T-helper 9 cell (primary cell): Measurements from ENCODE around the gene NOD1.
"Not testable (repeated sequence)": the region's sequence is repeated elsewhere in the genome, so short reads cannot be mapped to it uniquely, and the experiment has no call there.

Source experiments
- DNase-seq: peaks from one replicate; pipeline ENCODE4 v3.0.0-alpha.2; 2020
- total RNA-seq, 2 donors: gene quantifications; one replicate each; lab custom pipeline; 2026; lab: John Stamatoyannopoulos, UW

Gene NOD1, protein sequence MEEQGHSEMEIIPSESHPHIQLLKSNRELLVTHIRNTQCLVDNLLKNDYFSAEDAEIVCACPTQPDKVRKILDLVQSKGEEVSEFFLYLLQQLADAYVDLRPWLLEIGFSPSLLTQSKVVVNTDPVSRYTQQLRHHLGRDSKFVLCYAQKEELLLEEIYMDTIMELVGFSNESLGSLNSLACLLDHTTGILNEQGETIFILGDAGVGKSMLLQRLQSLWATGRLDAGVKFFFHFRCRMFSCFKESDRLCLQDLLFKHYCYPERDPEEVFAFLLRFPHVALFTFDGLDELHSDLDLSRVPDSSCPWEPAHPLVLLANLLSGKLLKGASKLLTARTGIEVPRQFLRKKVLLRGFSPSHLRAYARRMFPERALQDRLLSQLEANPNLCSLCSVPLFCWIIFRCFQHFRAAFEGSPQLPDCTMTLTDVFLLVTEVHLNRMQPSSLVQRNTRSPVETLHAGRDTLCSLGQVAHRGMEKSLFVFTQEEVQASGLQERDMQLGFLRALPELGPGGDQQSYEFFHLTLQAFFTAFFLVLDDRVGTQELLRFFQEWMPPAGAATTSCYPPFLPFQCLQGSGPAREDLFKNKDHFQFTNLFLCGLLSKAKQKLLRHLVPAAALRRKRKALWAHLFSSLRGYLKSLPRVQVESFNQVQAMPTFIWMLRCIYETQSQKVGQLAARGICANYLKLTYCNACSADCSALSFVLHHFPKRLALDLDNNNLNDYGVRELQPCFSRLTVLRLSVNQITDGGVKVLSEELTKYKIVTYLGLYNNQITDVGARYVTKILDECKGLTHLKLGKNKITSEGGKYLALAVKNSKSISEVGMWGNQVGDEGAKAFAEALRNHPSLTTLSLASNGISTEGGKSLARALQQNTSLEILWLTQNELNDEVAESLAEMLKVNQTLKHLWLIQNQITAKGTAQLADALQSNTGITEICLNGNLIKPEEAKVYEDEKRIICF
- 36.5 to 41.0 reads per million in 2 donors for total RNA-seq

DNA sequence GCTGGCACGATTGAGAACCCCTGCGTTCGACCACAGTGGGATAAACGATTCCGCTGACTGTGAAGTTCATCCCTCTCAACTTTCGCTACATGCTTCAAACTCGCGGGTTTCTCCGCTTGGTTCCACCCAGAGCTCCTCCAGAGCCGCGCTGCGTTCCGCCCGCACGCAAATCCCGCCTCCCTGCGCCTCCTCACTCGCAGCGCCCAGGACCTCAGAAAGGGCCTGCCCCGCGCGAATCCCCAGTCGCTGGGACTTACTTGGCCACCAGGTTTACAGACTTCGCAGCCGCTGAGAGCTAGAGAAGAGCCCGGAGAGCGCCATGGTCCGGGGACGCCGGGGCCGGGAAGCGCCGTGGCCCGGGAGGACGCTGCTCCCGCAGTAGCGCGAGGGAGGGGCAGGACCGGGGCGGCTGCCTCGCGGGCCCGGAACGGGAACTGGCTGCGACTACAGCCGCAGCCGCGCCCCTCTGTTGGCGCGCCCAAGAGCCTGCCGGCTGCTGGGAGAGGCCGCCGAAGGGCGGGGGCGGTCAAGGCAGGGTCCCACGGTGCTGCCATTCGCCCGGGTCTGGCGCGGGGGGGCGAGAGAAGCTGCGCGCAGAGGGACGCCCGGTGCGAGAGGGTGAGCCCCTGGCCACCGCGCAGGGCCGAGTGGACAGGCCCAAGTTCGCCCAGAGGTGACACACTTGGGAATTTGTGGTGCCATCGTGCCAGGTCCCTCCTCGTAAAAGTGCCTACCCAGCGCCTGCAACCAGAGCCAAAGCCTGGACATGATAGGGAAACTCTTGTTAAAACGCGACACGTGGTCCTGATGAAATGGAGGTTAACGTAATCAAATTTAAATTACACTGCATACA, at the start of gene NOD1:
NOD1 (minus strand) TSS at position 436 of the 853 bp plus-strand sequence. CDS start 21,863 bp downstream, outside the sequence.
- DNase-seq, result peak; percentile 47

DNA sequence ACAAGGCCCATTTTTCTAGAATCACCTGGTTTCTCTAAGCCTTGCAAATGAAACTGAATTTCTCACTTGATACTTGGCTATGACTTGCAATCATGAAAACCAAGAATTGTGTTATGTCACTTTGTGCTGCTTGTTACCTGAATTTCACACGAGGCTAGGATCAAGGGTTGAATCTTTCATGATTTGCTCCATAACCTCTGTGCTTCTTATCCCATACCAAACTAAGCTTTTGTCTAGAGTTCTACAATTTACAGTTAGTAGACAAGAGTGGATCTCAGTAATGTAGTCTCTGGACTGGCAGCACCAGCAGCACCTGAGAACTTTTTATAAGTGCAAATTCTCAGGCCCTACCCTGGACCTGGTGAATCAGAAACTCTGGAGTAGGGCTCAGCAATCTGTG, 48.7 kb upstream of the NOD1 start:
- DNase-seq, result not testable (repeated sequence)

DNA sequence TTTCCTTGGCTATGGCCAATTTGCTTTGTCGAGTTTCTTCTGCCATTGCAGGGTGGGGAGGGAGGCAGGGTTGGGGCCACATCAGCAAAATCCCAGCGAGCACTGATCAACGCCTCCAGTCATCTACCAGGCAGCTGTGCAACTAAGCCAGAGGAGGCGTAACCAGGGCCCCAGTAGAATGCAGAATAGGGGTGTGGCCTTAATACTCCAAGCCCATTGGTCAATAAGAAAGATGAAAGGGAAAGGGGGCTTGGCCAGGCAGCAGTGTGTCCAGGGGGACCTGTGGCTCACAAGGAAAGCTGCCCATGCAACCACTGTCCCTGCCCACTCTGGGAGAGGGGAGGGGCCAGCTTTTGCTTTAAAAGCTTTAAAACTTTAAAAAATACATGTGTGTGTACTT, 47.6 kb upstream of the NOD1 start:
- no peak for DNase-seq

DNA sequence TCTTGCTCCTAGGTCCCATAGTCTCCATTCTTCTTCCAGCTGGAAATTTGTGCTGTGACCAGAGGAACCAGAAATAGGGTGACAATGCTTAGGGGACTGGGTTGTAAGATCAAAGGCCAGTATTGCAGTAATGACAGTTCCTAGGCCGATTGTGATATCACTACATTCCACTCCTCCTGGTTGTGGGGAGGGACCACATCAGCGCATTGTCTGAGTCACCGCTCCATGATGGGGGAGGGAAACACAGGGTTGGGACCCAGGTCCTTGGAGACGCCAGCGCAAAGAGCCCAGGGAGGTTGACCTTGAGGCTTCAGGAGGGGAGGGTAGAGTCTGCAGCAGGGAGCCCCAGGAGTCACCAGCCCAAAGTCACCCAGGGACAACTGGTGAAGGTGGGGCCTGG, 46.8 kb upstream of the NOD1 start:
- no peak for DNase-seq

DNA sequence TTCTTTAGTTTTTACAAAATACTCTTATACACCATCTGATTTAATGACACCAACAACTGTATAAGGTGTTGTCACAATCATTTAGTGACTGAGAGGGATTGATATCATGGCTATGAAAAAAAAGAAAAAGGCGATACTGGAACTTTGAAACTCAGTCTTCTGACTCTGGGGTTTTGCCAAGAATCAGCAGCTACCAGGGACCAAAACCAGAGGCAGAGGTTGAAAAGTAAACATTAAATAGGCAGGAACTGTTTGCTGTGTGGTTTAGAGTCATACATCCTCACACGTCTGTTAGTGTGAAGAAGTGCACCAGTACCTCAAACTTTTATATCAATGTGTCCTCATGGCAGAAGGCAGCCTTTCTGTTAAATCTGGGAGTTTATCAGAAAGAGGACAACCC, 46.0 kb upstream of the NOD1 start:
- no peak for DNase-seq

DNA sequence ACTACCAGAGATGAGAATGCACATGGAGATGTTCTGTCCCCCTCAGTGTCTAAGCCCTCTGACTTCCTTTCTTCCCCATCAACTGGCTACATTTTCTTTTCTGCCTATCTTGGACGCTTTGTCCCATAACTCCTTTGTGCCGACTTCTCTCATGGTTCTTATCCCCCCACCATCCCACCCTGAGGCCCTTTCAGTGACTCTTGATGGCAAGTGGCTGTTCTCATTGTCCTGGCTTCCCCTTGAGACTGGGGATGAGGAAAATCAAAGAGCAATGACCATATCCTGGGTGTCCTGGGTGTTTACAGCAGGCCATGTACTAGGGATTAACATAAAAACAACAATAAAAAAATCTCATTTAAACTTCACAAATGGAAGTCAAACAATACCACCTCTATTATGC, 44.9 kb upstream of the NOD1 start:
- no peak for DNase-seq

DNA sequence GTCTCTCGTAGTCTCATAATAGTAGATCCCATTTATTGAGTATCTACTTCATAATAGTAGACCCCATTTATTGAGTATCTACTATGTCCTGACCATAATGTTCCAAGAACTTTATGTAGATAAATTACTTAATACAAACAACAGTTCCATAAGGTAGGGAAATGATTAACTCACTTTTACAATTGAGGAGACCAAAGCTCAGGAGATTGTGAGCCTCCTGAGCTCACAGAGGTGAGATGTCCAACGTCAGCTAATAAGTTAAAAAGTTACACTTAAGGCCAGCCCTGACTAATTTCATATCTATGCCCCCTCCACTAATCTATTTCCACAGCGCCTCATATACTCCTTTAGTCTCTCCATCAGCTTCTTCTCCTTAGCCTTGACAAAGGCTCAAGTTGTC, 43.6 kb upstream of the NOD1 start:
- DNase-seq, result no peak

DNA sequence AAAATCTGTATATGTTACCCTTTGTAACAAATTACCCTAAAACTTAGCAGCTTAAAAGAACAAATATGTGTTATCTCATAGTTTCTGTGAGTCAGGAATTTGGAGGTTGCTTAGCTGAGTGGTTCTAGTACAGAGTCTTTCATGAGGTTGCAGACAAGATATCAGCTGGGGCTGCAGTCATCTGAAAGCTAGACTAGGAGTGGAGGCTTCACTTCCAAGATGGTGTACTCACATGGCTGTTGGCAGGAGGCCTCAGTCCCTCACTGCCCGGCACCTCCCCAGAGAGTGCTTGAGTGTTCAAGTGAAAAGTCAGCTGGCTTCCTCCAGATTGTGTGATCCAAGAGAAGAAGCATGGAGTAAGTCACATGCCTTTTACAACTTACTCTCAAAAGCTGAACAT, 42.9 kb upstream of the NOD1 start:
- no peak for DNase-seq

DNA sequence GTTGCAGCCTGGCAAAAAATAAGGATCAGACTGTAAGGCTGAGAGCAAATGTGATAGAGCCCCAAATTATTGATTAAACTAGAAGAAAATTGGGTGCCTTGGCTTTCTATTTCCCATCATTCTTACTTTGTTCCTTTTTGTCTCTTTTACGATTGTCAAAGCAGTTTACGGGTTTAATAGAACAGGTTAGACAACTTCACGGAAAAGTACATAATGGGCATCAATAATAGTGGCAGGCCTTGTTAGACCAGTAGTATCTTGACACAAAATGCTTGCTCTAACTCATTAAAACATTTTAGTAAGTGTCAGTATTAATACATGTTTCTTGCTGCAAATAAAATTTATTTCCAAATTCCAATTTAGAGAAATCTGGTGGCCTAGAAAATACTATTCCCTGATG, 40.5 kb upstream of the NOD1 start:
- no peak for DNase-seq

DNA sequence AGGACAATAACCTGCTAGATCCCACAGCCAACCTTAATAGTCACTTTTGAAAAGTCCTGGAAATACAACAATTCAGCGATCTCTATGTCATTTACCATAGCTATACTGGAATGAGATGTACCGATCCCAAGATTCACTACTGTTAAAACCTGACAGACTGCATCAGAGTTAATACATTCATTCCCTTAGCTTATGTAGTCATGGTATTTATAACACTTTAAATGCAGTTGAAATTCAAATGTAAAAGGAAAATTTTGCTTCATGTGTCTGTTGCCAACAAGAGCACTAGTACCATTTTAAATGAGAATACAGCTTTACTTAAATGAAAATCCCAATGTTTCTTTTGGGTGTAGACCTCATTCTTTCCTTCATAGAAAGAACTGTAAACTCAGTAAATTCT, 37.2 kb upstream of the NOD1 start:
- no peak for DNase-seq

DNA sequence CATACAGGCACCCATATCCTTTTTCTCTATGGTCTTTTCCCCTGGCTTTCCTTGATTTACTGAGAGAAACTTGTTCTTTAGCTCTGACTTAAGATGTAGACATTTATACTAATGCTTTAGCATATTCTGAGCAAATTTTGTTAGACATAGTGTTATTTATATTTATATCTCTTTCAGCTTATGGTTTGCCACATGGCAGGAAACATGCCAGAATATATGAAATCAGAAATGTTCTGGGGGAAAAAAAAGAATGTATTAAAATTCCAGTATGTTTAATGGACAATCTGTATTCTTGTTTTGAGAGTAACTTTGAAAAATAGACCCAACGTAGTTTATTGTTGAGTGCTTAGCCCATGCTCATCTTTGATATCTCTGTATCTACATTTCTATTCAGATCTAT, 36.2 kb upstream of the NOD1 start:
- no peak for DNase-seq

DNA sequence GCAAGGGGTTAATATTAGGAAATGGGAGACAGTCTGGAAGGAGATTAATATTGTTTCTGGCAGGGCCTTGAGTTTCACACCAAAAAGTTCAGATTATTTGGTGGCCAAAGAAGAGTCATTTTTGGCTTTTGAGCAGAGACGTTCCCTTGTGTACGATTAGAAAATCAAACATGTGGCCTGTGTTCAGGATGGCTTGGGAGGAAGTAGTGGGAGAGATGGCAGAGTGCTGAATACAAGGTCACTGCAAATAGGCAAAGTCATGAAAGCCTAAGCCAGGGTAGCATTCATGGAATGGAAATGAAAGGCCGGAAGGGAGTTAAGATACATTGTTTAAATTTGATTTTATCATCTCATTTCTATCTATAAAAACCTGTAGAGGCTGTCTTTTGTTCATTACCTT, 35.6 kb upstream of the NOD1 start:
- DNase-seq, result no peak

DNA sequence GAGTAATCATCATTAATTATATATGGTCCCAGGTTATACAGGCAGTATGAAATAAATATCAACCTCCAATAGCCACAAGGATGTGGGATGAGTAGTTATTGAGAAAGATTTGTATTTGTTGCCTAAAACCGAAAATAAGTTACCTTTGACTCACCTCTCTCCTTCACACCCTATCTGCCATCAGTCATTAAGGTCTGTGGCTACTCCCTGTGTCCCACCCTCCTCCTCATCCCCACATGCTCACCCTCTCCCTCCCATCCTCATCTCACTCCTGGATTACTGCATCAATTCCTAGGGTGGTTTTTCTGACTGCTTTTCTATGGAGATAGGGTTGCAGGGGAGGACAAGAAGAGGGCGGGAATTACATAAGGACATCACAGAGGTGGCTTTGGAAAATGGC, 35.2 kb upstream of the NOD1 start:
- DNase-seq, result no peak

DNA sequence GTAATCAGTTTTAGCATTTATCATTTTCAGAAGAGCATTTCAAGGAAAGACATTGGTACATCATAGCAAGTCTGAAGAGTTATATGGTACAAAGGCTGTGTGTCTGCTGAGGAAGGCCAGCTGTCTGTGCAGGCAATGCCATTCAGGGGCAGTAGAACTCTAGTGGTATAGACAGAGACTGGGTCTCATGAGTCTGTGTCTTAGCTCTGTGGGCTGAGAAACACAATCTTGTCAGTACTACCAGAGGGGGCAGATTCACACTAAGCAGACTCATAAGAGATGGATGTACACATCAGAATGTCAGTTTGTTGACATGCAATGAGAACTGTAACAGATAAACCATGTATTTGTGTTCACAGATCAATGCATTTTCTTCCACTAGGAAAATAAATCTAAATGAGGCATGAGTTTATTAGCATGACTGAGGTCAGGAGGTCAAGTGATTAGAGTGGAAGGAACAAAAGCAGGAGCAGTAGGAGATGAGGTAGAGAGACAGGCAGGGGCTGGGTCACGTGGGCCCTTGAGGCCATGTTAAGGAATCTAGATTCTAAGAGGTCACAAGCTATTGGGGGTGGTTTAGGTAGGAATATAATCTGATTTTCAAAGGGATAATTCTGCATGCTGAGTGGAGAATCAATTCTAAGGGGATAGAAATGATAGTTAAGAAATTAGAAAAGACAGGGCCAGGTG, 33.5 kb upstream of the NOD1 start:
- no peak for DNase-seq

DNA sequence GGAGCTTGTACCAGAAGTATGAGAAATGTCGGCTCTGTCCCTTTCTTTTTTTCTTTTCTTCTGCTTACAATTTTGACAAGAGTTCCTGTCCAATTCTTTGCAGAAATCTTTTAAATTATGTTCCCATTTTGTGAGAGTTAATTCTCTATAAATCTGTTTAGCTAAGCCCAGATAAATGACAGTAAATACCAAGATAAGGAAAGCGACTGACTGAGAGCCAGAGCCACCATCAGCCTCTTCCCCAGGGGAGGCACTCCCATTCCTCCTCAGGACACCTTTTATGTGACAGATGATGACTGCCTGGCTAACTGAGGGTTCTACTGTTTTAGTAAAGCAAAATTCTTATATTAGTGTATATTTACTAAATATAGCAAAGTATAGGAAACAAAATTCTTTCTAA, 32.9 kb upstream of the NOD1 start:
- DNase-seq, result no peak

DNA sequence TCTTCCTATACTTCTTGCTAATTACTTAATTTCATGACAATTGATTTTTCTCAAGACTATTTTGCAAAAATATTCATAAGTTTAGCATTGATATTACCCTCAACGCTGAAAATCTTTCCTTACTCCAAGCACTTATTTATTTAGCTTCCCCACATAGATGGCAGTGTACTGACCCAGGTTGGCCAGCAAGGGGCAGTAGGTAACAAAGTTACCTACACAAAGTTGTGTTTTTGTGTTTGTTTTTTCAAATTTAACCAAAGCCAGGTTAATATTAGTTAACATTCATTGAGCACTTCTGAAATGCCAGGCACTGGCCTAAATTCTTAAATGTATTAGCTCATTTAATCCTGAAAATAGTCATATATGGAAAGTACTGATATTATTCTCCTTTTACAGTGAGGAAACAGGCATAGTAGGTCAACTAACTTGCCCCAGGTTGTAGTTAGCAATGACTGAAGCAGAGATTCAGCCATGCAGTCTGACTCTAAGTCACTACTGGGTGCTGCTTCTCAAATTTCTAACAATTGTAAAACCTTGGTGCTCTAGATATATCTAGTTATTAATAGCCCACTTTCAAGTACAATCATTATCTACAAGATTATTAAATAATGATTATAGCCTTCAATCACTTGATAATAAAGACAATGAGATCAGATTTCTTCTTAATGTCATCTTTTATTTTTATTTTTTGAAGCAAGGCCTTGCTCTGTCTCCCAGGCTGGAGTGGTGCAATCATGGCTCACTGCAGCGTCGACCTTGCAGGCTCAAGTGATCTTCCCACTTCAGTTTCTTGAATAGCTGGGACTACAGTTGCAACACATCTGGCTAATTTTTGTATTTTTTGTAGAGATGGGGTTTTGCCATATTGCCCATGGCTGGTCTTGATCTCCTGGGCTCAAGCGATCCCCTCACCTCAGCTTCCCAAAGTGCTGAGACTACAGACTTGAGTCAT, 31.8 kb upstream of the NOD1 start:
- peak; percentile 3 for DNase-seq

DNA sequence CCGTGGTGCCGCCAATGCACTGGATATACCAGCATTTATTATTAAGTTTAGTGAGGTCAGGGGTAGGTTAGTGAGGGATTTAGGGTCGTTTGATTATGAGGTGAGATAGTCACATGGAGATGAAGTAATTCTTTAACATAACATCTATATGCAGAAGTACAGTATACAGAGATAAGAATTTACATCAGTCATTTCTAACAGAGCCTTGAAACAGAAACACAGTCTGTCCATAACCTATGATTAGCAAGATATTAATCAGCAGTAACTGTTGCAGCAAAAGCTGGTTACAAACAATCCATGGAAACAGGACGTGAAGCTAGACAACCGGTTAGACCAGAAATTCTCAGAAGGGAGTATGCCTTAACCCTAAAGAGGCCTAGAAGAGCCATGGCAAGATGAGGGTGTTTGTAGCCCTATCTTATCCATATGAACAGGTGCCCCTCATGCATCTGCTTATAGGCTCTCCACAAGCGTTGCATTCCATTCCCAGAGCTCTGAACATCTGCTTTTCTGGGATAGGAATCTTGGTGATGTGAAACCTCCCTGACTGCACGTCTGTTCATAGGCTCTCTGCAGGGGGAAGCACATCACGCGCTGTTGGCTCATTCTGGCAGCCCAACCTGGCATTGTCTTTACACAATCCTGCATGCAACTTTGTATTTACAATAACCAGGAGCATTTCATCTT, 30.7 kb upstream of the NOD1 start:
- not testable (repeated sequence) for DNase-seq

DNA sequence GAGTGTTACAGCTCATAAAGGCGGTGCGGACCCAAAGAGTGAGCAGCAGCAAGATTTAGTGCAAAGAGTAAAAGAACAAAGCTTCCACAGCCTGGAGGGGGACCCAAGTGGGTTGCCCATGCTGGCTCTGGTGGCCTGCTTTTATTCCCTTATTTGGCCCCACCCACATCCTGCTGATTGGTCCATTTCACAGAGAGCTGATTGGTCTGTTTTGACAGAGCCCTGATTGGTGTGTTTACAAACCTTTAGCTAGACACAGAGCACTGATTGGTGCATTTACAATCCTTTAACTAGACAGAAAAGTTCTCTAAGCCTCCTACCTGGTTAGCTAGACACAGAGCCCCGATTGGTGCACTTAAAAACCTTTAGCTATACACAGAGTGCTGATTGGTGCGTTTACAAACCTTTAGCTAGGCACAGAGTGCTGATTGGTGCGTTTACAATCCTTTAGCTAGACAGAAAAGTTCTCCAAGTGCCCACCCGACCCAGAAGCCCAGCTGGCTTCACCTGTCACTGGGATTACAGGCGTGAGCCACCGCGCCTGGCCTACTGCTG, 28.8 kb upstream of the NOD1 start:
- not testable (repeated sequence) for DNase-seq

DNA sequence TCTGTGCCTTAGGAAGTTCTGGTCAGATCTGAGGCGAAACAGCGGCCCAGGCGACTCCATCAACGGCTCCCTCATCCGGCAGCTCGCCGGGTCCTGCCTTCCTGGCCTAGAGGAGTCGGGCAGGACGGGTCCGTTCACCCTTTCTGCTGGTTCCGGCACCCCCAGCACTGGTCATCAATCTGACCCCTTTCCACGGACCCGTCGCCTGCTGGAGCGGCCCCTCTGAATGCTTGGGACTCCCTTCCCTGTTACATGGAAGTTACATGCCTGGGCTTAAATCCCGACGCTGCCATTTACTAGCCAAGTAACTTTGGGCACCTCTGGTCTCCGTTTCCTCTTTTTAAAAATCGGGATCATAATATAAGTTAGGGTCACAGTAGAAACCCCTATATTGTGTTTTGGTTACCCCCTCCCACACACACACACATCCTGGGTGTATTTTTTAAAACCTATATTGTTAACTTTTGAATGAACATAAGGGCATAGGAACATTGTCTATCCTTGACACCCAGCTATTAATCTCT, 26.7 kb upstream of the NOD1 start:
- no peak for DNase-seq
